Mononuclear cell (primary cell): Measurements from ENCODE around the gene SGK1. TPM values are rescaled to one million over a fixed set of nuclear protein-coding genes. Genes with fewer than 3 reads are reported as not detected.
"Not testable (repeated sequence)": the region's sequence is repeated elsewhere in the genome, so short reads cannot be mapped to it uniquely, and the experiment has no call there.

ENCODE experiments used
- H3K27me3 ChIP-seq: 2 replicates; pipeline ENCODE4 v1.6.0; 2011; ENCODE audit warnings: low read length, control low read depth; ENCODE audit not compliant: insufficient read depth
- H3K4me1 ChIP-seq: 2 replicates; pipeline ENCODE4 v1.5.1; 2011; ENCODE audit warnings: mild to moderate bottlenecking, low read length, control low read depth; ENCODE audit not compliant: insufficient read depth
- H3K4me3 ChIP-seq: 2 replicates; pipeline ENCODE4 v1.5.1; 2011; ENCODE audit warnings: mild to moderate bottlenecking, low read length, moderate library complexity
- H3K9me3 ChIP-seq: 2 replicates; pipeline ENCODE4 v1.5.1; 2011; ENCODE audit warnings: low read depth, mild to moderate bottlenecking, control low read depth, low read length
- total RNA-seq: library from RNA; depleted of rRNA; stranded (reverse); fragments of >200 nt; gene quantifications from one replicate; pipeline ENCODE4 v1.2.3, GENCODE V29; 2012

SGK1 gene
- total RNA-seq, 1 donor, result 1,288 TPM

DNA sequence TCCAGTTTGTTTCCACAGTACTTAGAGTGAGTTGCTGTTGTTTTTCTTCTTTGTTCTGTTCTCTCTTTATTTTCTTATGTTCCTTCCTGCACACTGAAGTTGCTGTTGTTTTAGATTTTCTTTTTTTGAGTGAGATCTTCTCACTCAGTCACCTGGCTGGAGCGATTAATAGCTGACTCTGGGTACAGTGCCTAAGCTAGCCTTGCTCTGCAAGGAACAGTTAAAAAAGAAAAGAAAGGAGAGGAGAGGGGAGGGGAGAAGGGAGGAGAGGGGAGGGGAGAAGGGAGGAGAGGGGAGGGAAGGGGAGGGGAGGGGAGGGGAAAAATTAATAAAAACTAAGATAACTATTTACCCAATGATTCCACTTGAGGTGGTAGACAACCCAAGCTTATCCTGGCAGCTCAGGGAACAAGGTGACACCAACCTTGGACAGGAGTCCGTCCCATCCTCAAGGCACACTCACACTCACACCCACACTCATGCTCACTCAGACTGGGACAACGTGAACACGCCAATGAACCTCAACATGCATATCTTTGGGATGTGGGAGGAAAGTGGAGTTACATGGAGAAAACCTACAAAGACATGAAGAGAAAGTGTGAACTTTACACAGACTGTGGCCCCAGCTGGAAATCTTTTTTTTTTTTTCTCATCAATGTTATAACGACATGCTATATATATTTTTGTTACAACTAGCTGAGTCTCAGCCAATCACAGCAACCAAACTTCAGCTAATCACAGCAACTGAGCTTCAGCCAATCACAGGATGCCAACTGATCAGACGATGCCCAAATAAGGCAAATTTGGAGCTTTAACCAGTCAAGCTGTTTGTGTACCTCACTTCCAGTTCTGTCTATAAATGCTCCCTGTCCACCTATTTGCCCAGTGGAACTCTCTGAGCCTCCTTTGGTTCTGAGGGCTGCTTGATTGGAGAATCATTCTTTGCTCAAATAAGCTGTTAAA is 124.1 kb downstream of the SGK1 start:
- Histone ChIP-seq H3K4me1 (no peaks in the 10 kb centered on the region), H3K4me3 (no peak overlapping the region), H3K9me3 (no peaks in the 10 kb centered on the region), H3K27me3 (no peaks in the 10 kb centered on the region)

DNA sequence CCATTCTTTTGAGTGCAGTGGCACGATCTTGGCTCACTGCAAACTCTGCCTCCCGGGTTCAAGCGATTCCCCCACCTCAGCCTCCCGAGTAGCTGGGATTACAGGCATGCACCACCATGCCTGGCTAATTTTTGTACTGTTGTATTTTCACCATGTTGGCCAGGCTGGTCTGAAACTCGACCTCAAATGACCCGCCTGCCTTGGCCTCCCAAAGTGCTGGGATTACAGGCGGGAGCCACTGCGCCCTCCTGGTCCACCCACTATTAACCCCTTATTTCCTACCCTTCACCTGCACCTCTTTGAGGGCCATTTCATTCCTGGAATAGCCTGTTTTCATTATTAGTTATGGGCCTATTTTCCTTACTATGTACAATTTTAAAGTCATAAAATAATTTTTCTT is 125.3 kb downstream of the SGK1 start:
- H3K9me3 ChIP-seq, H3K4me1 ChIP-seq, H3K4me3 ChIP-seq, H3K27me3 ChIP-seq: not testable (repeated sequence)

DNA sequence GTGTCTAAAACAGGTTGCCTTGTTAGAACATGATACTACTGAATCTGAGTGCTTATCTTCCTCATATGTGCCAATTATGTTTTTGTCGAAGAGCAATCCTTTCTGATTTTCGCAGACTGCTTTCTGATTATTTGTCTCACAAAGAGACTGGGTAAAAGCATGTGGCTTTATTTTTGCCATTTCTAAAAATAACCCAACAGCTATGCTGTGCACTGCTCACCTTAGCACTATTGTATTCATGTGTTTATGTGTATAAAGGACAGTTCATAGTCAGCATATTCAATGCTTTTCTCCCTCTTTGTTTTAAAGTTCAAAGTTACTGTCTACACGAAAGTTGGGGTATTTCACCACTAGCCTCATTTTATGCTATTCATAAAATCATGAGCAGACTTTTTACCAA is 127.0 kb downstream of the SGK1 start:
- Histone ChIP-seq H3K4me3 (no peak overlapping the region), H3K4me1 (no peaks in the 10 kb centered on the region), H3K27me3 (no peaks in the 10 kb centered on the region), H3K9me3 (no peaks in the 10 kb centered on the region)

DNA sequence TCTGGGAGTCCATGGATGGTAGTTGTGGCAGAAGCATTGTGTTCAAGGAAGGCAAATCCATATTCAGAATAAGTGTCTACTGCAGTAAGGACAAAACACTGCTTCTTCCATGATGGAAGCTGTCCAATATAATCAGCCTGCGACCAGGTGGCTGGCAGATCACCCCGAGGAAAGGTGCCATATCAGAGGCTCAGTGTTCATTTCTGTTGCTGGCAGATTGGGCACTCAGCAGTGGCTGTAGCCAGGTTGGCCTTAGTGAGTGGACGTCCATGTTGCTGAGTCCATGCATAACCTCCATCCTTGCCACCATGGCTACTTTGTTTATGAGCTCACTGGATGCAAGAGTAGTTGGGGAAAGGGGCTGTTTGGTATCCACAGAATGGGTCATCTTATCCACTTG is 130.2 kb downstream of the SGK1 start:
- H3K9me3 ChIP-seq, result no peaks in the 10 kb centered on the region
- no peaks in the 10 kb centered on the region for H3K27me3 ChIP-seq

DNA sequence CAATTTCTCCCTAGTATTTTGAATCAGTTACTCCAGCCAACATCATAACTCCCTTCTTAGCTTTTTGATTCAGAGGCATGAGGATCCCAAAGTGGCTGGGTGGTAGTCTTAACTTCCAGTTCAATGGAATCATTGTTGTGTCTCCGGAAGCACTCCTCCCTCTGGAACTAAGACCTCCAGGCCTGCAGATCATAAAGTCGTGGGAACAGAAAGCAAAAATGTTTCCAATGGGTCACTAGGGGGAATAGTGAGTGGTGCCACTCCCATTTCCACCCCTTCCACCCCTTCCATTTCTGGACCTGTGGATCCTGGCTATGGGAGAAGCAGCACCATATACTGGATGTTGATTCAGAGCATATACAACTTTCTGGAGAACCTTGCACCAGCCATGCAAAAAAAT is 130.8 kb downstream of the SGK1 start:
- peaks cover 7% of the 10 kb centered on the region for H3K4me1 ChIP-seq
- no peaks in the 10 kb centered on the region for H3K27me3 ChIP-seq
- no peak overlapping the region for H3K4me3 ChIP-seq
- no peaks in the 10 kb centered on the region for H3K9me3 ChIP-seq

More for the DNA sequence above, 130.2 kb downstream of the SGK1 start:
- peaks cover 7% of the 10 kb centered on the region for H3K4me1 ChIP-seq
- H3K4me3 ChIP-seq, result no peak overlapping the region

DNA sequence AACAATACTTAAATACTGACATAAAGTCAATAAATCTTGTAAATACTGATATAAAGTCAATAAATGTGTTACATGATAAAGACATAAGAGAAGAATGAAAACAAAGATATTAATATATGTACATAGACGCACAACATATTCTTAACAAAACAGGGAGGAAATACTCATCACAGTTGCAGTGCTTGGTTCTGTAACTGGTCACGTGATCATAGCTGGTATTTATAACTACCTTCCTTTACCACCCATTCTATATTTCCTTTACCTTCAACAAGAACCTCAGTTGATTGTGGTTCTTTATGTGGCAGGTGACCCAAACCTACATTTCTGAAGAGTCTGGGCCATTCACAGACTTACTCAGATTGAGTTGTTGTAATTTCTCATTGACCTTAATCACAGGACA is 131.6 kb downstream of the SGK1 start:
- Histone ChIP-seq H3K27me3 (no peaks in the 10 kb centered on the region), H3K4me3 (no peak overlapping the region), H3K4me1 (peaks cover 7% of the 10 kb centered on the region), H3K9me3 (no peaks in the 10 kb centered on the region)

DNA sequence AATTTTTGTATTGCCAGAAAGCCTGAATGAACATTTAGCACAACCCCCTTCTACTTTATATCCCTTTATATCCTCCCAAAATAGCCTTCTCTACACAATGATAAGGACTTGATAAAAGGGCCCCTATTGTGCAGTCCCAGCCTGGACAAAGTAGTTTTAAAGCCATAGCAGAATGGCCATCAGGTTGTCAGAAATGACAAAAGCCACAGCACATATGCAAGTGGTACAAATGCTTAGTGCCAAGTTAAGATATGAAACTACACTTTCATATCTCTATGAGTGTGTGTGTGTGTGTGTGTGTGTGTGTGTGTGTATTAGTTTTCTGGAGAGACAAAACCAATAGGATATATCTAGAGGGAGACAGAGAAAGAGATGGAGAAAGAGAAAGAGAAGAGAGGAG is 132.6 kb downstream of the SGK1 start:
- Histone ChIP-seq H3K4me3 (no peak overlapping the region), H3K27me3 (no peaks in the 10 kb centered on the region), H3K4me1 (peaks cover 7% of the 10 kb centered on the region), H3K9me3 (no peaks in the 10 kb centered on the region)

DNA sequence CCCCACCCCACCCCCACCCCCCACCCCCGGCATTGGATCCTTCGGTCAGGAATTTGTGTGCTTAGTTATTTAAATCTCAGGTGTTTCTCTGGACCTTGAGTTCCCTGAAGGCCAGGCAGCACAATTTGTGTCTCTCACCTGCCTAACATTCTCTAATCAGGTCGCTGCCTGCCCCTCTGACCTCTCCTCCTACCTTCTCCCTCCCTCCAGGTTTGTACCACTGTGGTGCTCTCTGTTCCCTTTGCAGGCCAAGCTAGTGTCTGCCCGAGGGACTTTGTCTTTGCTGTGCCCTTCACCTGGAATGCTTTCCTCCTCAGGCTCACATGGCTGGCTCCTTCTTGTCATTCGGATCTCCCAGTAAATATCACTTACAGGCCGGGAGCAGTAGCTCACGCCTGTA is 134.1 kb downstream of the SGK1 start:
- no peaks in the 10 kb centered on the region for H3K9me3 ChIP-seq
- no peaks in the 10 kb centered on the region for H3K27me3 ChIP-seq
- H3K4me1 ChIP-seq, result peaks cover 7% of the 10 kb centered on the region
- no peak overlapping the region for H3K4me3 ChIP-seq

DNA sequence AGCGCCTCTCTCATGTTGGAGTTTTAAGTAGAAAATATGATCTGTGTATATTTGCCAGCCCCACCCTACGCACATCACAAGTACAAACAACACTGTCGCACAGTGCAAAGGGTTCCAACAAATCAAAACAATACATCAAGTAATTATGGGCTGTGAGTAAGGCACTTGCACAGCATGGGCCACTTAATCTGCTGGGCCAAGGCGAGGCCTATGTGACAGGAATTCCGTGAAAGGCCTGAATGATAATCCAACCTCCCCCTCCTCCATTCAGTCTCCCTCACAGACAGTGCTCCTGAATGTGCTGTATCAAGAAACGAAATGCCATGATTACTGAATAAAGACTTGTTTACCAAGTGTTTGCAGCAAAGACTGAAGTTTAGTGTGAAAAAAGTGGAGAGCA is 135.4 kb downstream of the SGK1 start:
- peaks cover 18% of the 10 kb centered on the region for H3K4me1 ChIP-seq
- no peaks in the 10 kb centered on the region for H3K9me3 ChIP-seq
- no peaks in the 10 kb centered on the region for H3K27me3 ChIP-seq
- no peak overlapping the region for H3K4me3 ChIP-seq

DNA sequence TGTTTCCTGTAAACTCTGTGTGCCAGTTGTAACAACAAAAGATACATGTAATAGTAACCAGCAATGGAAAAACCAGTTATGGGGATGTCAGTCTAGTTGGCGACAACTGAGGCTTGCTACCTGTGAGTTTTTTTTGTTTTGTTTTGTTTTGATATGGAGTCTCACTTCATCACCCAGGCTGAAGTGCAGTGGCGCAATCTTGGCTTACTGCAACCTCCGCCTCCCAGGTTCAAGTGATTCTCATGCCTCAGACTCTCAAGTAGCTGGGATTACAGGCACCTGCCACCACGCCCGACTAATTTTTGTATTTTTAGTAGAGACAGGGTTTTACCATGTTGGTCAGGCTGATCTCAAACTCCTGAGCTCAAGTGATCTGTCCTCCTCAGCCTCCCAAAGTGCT is 136.2 kb downstream of the SGK1 start:
- not testable (repeated sequence) for H3K4me3 ChIP-seq, H3K27me3 ChIP-seq, H3K9me3 ChIP-seq
- peaks cover 24% of the 10 kb centered on the region for H3K4me1 ChIP-seq

DNA sequence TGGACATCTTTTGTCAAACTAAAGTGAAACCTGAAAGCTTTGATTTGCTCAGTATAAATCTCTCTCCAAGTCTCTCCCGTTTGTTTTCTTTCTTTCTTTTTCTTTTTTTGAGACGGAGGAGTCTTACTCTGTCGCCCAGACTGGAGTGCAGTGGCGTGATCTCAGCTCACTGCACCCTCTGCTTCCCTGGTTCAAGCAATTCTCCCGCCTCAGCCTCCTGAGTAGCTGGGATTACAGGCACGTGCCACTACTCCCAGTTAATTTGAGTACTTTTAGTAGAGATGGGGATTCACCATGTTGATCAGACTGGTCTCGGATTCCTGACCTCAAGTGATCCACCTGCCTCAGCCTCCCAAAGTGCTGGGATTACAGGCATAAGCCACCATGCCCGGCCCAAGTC is 136.7 kb downstream of the SGK1 start:
- H3K9me3 ChIP-seq, H3K27me3 ChIP-seq, H3K4me3 ChIP-seq: not testable (repeated sequence)
- H3K4me1 ChIP-seq, result peaks cover 29% of the 10 kb centered on the region

DNA sequence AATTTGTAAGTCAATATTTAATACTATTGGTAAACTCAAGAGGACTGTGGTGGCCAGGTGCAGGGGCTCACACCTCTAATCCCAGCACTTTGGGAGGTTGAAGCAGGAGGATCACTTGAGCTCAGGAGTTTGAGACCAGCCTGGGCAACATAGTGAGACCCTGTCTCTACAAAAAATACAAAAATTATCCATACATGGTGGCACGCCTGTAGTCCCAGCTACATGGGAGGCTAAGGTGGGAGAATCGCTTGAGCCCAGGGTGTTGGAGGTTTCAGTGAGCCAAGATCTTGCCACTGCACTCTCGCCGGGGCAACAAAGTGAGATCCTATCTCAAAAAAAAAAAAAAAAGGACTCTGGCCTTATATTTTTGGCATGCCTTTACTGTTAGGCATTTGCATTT is 137.4 kb downstream of the SGK1 start:
- not testable (repeated sequence) for H3K4me3 ChIP-seq, H3K27me3 ChIP-seq, H3K9me3 ChIP-seq
- peaks cover 33% of the 10 kb centered on the region for H3K4me1 ChIP-seq

DNA sequence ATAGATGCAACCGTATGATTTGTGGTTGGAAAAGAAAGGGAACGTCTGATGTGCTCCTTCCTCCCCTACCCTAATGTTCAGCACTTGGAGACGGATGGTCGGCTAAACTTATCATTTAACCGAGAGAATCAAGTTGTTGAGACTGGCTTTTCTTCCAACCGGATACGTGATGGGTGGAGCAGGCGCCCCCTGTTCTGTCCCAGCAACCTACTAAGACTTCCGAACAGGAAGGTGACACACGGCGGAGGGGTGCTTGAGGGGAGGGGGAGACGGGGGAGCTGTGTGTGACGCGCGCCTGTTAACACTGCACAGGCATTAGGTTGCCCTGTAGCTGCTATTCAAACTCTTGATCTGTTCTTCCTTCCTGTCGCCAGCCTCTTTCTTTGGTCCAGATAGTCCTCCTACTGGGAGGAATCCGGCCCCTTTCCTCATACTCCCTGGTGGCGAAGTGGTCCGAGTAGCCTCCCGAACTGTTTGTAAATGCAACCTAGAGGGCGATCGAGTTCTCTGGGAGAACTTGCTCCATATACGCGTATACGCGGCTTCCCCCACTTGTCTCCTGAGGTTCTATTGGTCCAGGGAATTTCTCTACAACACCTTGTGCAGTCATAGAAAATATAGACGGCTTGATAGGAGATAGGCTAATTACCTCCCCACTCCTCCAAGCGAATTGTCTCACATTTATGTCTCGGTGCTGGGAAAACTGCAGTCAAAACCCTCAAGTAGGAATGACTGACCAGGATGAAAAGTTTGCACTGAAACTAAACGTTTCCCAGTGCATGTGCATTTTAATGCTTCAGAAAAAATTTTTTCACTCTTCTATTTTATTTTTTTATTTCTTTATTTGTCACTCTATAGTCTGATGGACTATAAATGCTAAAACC is 139.5 kb downstream of the SGK1 start:
- no peaks in the 10 kb centered on the region for H3K27me3 ChIP-seq
- peak overlapping the region; percentile 47 for H3K4me3 ChIP-seq
- peaks cover 26% of the 10 kb centered on the region for H3K4me1 ChIP-seq
- no peaks in the 10 kb centered on the region for H3K9me3 ChIP-seq

DNA sequence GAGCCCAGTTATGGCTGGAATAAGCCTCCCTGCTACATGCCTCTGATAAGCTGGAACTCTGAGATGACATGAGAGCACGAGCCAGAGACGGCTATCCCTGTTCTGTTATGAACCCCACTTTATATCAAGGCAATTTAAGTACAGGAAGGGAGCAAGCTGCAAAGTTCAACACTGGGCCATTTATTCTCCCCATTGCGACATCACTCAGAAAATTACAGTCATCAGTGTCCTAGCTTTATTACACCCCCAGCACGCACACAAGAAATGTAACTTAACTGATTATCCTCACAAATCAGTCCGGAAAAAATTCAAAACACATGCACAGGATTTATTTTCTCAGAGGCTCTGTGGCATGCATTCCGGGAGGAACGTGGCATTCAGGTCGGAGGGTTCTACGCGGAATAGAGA is 140.2 kb downstream of the SGK1 start:
- peak overlapping the region; percentile 47 for H3K4me3 ChIP-seq
- peaks cover 32% of the 10 kb centered on the region for H3K4me1 ChIP-seq
- no peaks in the 10 kb centered on the region for H3K27me3 ChIP-seq
- no peaks in the 10 kb centered on the region for H3K9me3 ChIP-seq

DNA sequence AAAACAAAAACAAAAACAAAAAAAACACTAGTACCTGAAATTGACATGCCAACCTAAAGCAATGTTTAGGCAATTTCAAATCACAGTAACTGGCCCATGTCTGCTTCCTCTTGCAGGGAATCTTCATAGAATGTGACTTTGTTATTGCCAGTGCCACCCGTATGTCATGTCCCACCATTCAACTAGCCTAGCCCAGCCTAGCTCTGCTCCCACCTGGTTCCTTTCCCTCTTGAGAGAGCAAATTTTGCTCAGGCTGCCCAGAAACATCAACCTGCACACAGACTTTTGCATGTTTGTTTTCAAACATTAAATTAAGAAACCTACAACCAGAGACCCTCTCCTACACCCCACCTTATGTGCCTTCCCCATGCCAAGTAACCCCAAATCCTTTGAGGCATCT is 140.7 kb downstream of the SGK1 start:
- peaks cover 37% of the 10 kb centered on the region for H3K4me1 ChIP-seq
- no peaks in the 10 kb centered on the region for H3K27me3 ChIP-seq
- peak overlapping the region; percentile 47 for H3K4me3 ChIP-seq
- H3K9me3 ChIP-seq, result no peaks in the 10 kb centered on the region
